Measurements from ENCODE around the gene PPP6R2. TPM values are rescaled to one million over a fixed set of nuclear protein-coding genes. Genes with fewer than 3 reads are reported as not detected.

The PPP6R2 gene
- total and polyA plus RNA-seq, 2 of the 4 experiments (the other 2 are of a cell fraction), result 49.2 to 51.6 TPM

DNA sequence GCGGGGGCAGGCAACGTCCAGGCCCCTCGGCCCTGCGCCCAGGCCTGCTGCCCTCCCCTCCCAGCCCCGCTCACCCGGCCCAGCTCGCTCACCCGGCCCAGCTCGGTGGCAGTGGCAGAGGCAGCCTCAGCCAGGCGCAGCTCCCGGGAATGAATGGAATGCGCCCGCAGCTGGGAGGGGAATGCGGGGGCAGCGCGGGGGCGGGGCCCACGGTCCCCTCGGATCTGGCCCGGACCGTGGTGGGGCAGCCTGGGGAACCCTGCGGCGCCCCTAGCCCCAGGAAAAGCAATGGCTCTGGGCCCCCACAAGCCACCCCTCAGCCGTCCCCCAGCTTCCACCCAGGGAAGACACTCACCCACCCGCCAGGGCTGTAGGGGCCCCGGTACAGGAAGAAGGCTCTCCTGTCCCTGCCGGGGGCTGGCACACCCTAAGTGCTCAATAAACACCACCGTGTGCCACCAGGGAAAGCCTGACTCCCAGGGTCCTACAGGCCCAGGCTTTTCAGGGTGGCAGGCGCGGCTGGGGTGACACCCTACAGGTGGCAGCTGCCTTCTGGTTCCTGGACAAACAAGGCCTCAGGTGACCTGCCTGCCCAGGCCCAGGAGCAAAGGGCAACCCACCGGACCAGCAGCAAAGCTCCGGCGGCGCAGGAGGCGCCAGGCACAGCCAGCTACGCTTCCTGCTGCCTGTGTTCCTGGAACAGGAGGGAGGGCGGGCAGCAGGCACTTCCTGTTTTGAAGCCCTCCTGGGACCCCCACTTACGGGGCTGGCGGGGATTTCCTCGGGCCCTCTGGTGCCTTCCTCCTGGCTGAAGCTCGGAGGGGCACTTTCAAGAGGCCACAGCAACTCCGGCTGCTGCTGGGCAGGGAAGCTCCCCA lies 49.4 kb upstream of the PPP6R2 start (continued):
- TF ChIP-seq MAZ (IDR thresholded peaks at IDR 0.05; ENCODE audit: borderline replicate concordance, low read depth, low read length) (peak; percentile 83; the same call in 1 of the 2 replicates), CEBPB (IDR thresholded peaks at IDR 0.05; ENCODE audit: low read depth, low read length) (no peak), NFE2L2 (IDR thresholded peaks at IDR 0.05; ENCODE audit: low read depth, low read length) (no peak), FOS (IDR thresholded peaks at IDR 0.05; ENCODE audit: low read depth, low read length) (no peak)

GRCh38 chr22:50294319-50294656 lies 48.8 kb upstream of the PPP6R2 start:
- no TSS peak for BruUV-seq (replicated peaks)
- H2AFZ ChIP-seq (replicated peaks; ENCODE audit: low read length, poor library complexity), result peak overlapping the region; percentile 65
- intact Hi-C loops (cut with micrococcal nuclease), result loop anchor here (5.0 kb wide), 1 partner anchor 33 kb away; the partner anchor contains the start of gene DENND6B
- TF ChIP-seq RAD21 (IDR thresholded peaks at IDR 0.05; ENCODE audit: low read length) (no peak), RFX5 (IDR thresholded peaks at IDR 0.05; ENCODE audit: low read depth, low read length) (no peak), NFE2L2 (IDR thresholded peaks at IDR 0.05; ENCODE audit: low read depth, low read length) (no peak), BHLHE40 (IDR thresholded peaks at IDR 0.05; ENCODE audit: low read depth, low read length) (no peak), CTCF (conservative IDR thresholded peaks at IDR 0.05; ENCODE audit: low read depth, low read length) (no peak), MAZ (IDR thresholded peaks at IDR 0.05; ENCODE audit: borderline replicate concordance, low read depth, low read length) (no peak), SMC3 (IDR thresholded peaks at IDR 0.05; ENCODE audit: low read depth, low read length) (no peak), FOS (IDR thresholded peaks at IDR 0.05; ENCODE audit: low read depth, low read length) (no peak), CHD1 (IDR thresholded peaks at IDR 0.05; ENCODE audit: low read depth, low read length) (no peak), MXI1 (IDR thresholded peaks at IDR 0.05; ENCODE audit: borderline replicate concordance, low read depth, low read length) (no peak)
- TF ChIP-seq, protein P1, sequence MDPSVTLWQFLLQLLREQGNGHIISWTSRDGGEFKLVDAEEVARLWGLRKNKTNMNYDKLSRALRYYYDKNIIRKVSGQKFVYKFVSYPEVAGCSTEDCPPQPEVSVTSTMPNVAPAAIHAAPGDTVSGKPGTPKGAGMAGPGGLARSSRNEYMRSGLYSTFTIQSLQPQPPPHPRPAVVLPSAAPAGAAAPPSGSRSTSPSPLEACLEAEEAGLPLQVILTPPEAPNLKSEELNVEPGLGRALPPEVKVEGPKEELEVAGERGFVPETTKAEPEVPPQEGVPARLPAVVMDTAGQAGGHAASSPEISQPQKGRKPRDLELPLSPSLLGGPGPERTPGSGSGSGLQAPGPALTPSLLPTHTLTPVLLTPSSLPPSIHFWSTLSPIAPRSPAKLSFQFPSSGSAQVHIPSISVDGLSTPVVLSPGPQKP (IDR thresholded peaks at IDR 0.05; ENCODE audit: borderline replicate concordance, low read depth, low read length), result no peak

More at GRCh38 chr22:50294319-50294656, 48.8 kb upstream of the PPP6R2 start:
- Histone ChIP-seq H3K79me1 (ENCODE audit: low read depth in 1 of 2, low read length in 2 of 2) (peaks cover 8 to 65% of the 10 kb centered on the region in 2 experiments; a peak in 3 of 4 replicates), H3K4me1 (ENCODE audit: control insufficient read depth, insufficient read depth, low read length) (peaks cover 39% of the 10 kb centered on the region), H3K23ac (ENCODE audit: low read depth, low read length) (peak overlapping the region; percentile 63; the same call in 1 of the 2 replicates), H3K27me3 (ENCODE audit: control insufficient read depth, insufficient read depth, low read length) (no peaks in the 10 kb centered on the region), H2AK5ac (ENCODE audit: low read depth, low read length) (peak overlapping the region; percentile 91), H2BK20ac (ENCODE audit: low read depth, low read length) (no peak overlapping the region; the same call in 1 of the 2 replicates), H3K18ac (ENCODE audit: low read depth, low read length) (no peak overlapping the region), H3K4me3 (ENCODE audit: insufficient read depth, low read depth, low read length) (no peak overlapping the region), H4K20me1 (ENCODE audit: insufficient read depth, low read length) (peaks cover 90% of the 10 kb centered on the region), H3K14ac (replicated peaks; ENCODE audit: low read depth, low read length) (no peak overlapping the region), H2BK120ac (ENCODE audit: low read depth, low read length) (peak overlapping the region; percentile 92), H4K8ac (ENCODE audit: low read depth in 2 of 2, low read length in 2 of 2) (peak overlapping the region; percentile 86 to 88), H4K5ac (ENCODE audit: low read depth, low read length) (no peak overlapping the region), H3K9ac (ENCODE audit: low read depth, low read length) (peak overlapping the region; percentile 64; the same call in 1 of the 2 replicates), H2AK9ac (replicated peaks; ENCODE audit: low read depth, low read length, poor library complexity) (peak overlapping the region; percentile 94), H3K4me2 (ENCODE audit: low read depth, low read length) (no peak overlapping the region), H4K91ac (ENCODE audit: insufficient read depth, low read depth, low read length) (peak overlapping the region; percentile 70), H3K27ac (ENCODE audit: insufficient read depth, low read length) (peak overlapping the region; percentile 100), H2BK15ac (ENCODE audit: low read depth, low read length) (peak overlapping the region; percentile 35; the same call in 1 of the 3 replicates), H3K4ac (ENCODE audit: low read depth, low read length) (peak overlapping the region; percentile 96), H3K36me3 (ENCODE audit: control insufficient read depth, insufficient read depth, low read length) (peaks cover 21% of the 10 kb centered on the region), H2BK5ac (ENCODE audit: low read depth, low read length, poor library complexity, severe bottlenecking) (peak overlapping the region; percentile 99), H3K9me3 (ENCODE audit: control insufficient read depth, insufficient read depth, low read length) (no peaks in the 10 kb centered on the region), H3K9me1 (ENCODE audit: insufficient read depth, low read length) (peaks cover 3% of the 10 kb centered on the region), H3K56ac (ENCODE audit: extremely low read depth, insufficient read depth, low read length) (0 out of 2 replicates have a peak overlapping the region, but pooled peaks have one; percentile 3)
- ChIA-PET POLR2A (ENCODE audit: unreplicated experiment) (interaction anchor here (1.0 kb wide), 1 partner anchor 11 kb away, joined by 6 read pairs; no protein-coding TSS in a partner anchor), CTCF (interaction anchor here (1.5 kb wide), 1 partner anchor 32 kb away, joined by 4 read pairs; the partner anchor contains the start of gene DENND6B)
- no peak for DNase-seq
- dilution Hi-C loops (cut with HindIII; ENCODE audit: low sequenced_read_pairs, unreplicated experiment), result no loop called here
- in situ Hi-C loops (cut with MboI; ENCODE audit: low sequenced_read_pairs), result no loop called here
- peak; percentile 1; the same call in 1 of the 2 replicates for ATAC-seq (ENCODE audit: low read depth)
- no CpG with 5 or more reads among the region's 5 CpGs for WGBS, 2 experiments (ENCODE audit: extremely low coverage in 2 of 2, insufficient read length in 1 of 2)
